Nephron (organoid): ENCODE results near the gene PTPRU.
A peak's percentile ranks its signal among the peaks of the same experiment; 100 is the strongest.
"Not testable (repeated sequence)": the region's sequence is repeated elsewhere in the genome, so short reads cannot be mapped to it uniquely, and the experiment has no call there.

Experiments
- H3K27ac Mint-ChIP-seq, 3 experiments: 2 replicates each; pipeline ENCODE4 v1.8.0; 2020; ENCODE audit warnings: mixed read lengths in 3 of 3, mild to moderate bottlenecking in 2 of 3, moderate library complexity in 1 of 3
- H3K27me3 Mint-ChIP-seq: 2 replicates; pipeline ENCODE4 v1.8.0; 2021; ENCODE audit warnings: low read depth, mild to moderate bottlenecking, moderate library complexity, mixed read lengths
- H3K36me3 Mint-ChIP-seq: 2 replicates; pipeline ENCODE4 v1.8.0; 2020; ENCODE audit warnings: low read depth, mixed read lengths
- H3K4me1 Mint-ChIP-seq: 2 replicates; pipeline ENCODE4 v1.8.0; 2020; ENCODE audit warnings: mixed read lengths
- H3K4me3 Mint-ChIP-seq, 3 experiments: 2 replicates each; pipeline ENCODE4 v1.8.0; 2020; ENCODE audit warnings: mild to moderate bottlenecking in 3 of 3, mixed read lengths in 3 of 3, moderate library complexity in 2 of 3
- H3K9me3 Mint-ChIP-seq: 2 replicates; pipeline ENCODE4 v1.8.0; 2020; ENCODE audit warnings: mixed read lengths
- CTCF ChIP-seq, 3 experiments: fragments of 200-600 bp; sonication (generic); IDR thresholded peaks; one replicate each; pipeline ENCODE4 v1.5.0; 2021; ENCODE audit warnings: antibody characterized with exemption in 3 of 3; ENCODE audit not compliant: unreplicated experiment in 3 of 3

The PTPRU gene

GRCh38 chr1:29290414-29290985 is 54.2 kb downstream of the PTPRU start:
- Mint-ChIP-seq H3K27ac (peak overlapping the region in 1 of 3 experiments; percentile 66), H3K4me3 (no peak overlapping the region), H3K27me3 (no peaks in the 10 kb centered on the region), H3K4me1 (no peaks in the 10 kb centered on the region), H3K9me3 (no peaks in the 10 kb centered on the region), H3K36me3 (peaks cover 13% of the 10 kb centered on the region)
- TF ChIP-seq CTCF (IDR thresholded peaks at IDR 0.05; ENCODE audit: unreplicated experiment in 3 of 3), result no peak

- Mint-ChIP-seq H3K36me3 (peaks cover 13% of the 10 kb centered on the region), H3K4me1 (no peaks in the 10 kb centered on the region), H3K4me3 (no peak overlapping the region), H3K9me3 (no peaks in the 10 kb centered on the region), H3K27me3 (no peaks in the 10 kb centered on the region), H3K27ac (no peak overlapping the region)
- TF ChIP-seq CTCF (IDR thresholded peaks at IDR 0.05; ENCODE audit: unreplicated experiment in 3 of 3), result no peak
These were observed 55.4 kb downstream of the PTPRU start for GRCh38 chr1:29291756-29292155.

- no peak for TF ChIP-seq CTCF (IDR thresholded peaks at IDR 0.05; ENCODE audit: unreplicated experiment in 3 of 3)
- Mint-ChIP-seq H3K27ac (no peak overlapping the region), H3K9me3 (no peaks in the 10 kb centered on the region), H3K27me3 (no peaks in the 10 kb centered on the region), H3K4me1 (no peaks in the 10 kb centered on the region), H3K36me3 (peaks cover 15% of the 10 kb centered on the region), H3K4me3 (no peak overlapping the region)
These were observed 56.0 kb downstream of the PTPRU start for GRCh38 chr1:29292344-29292743.

GRCh38 chr1:29297450-29297849 is 61.1 kb downstream of the PTPRU start:
- no peak for TF ChIP-seq CTCF (IDR thresholded peaks at IDR 0.05; ENCODE audit: unreplicated experiment in 3 of 3)
- Mint-ChIP-seq H3K27ac (no peak overlapping the region), H3K4me1 (no peaks in the 10 kb centered on the region), H3K36me3 (peaks cover 40% of the 10 kb centered on the region), H3K4me3 (no peak overlapping the region), H3K9me3 (no peaks in the 10 kb centered on the region), H3K27me3 (no peaks in the 10 kb centered on the region)

- no peaks in the 10 kb centered on the region for H3K4me1 Mint-ChIP-seq
- no peak for TF ChIP-seq CTCF (IDR thresholded peaks at IDR 0.05; ENCODE audit: unreplicated experiment in 3 of 3)
- H3K36me3 Mint-ChIP-seq, result peaks cover 39% of the 10 kb centered on the region
- H3K27ac Mint-ChIP-seq, result no peak overlapping the region
- H3K27me3 Mint-ChIP-seq, result no peaks in the 10 kb centered on the region
- H3K9me3 Mint-ChIP-seq, result no peaks in the 10 kb centered on the region
- no peak overlapping the region for H3K4me3 Mint-ChIP-seq
These were observed 61.9 kb downstream of the PTPRU start for GRCh38 chr1:29298246-29298645.

- no peak overlapping the region for H3K27ac Mint-ChIP-seq
- H3K4me3 Mint-ChIP-seq, result no peak overlapping the region
- no peaks in the 10 kb centered on the region for H3K9me3 Mint-ChIP-seq
- no peak for TF ChIP-seq CTCF (IDR thresholded peaks at IDR 0.05; ENCODE audit: unreplicated experiment in 3 of 3)
- no peaks in the 10 kb centered on the region for H3K4me1 Mint-ChIP-seq
- no peaks in the 10 kb centered on the region for H3K27me3 Mint-ChIP-seq
- H3K36me3 Mint-ChIP-seq, result peaks cover 43% of the 10 kb centered on the region
These were observed 63.1 kb downstream of the PTPRU start for GRCh38 chr1:29299446-29299845.

- not testable (repeated sequence) for H3K27me3 Mint-ChIP-seq, H3K4me1 Mint-ChIP-seq, H3K9me3 Mint-ChIP-seq, H3K27ac Mint-ChIP-seq, H3K4me3 Mint-ChIP-seq
- peaks cover 37% of the 10 kb centered on the region for H3K36me3 Mint-ChIP-seq
These were observed 65.4 kb downstream of the PTPRU start for GRCh38 chr1:29301732-29302131.
